ENCODE measurements around the gene CD274.

CD274 gene

DNA sequence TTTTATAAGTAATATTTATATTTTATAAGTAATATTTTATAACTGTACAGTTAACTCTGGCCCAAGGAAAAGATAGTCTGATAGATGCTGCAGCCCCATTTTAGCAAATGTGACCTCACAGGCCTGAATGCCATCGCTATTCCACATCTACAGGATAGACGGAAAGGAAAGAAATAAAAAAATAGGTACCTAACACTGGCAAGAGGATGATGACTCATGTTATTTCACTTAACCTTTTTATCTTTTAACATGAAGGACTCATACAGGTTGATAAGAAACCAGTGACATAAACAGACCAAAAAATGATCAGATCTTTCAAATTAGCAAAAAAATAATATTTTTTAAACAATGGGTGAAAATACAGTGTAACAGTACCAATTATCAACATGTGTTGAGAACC, 2.7 kb downstream of the CD274 start:
- Histone ChIP-seq H3F3A (ENCODE audit: low read depth) (no peaks in the 10 kb centered on the region), H3K9ac (ENCODE audit: low read depth, low read length, poor library complexity, severe bottlenecking) (no peak overlapping the region), H3K9me3 (ENCODE audit: insufficient read depth, low read depth, low read length) (no peaks in the 10 kb centered on the region), H3K79me2 (ENCODE audit: insufficient read depth, low read length) (no peaks in the 10 kb centered on the region), H3K27me3 (ENCODE audit: insufficient read depth, low read length, poor library complexity, severe bottlenecking) (no peaks in the 10 kb centered on the region), H2AFZ (ENCODE audit: low read length) (no peak overlapping the region), H4K20me1 (ENCODE audit: insufficient read depth, low read length, poor library complexity, severe bottlenecking) (no peaks in the 10 kb centered on the region), H3K9me2 (replicated peaks; ENCODE audit: low read depth, low read length) (no peaks in the 10 kb centered on the region), H3K4me3 (ENCODE audit: low read length, poor library complexity, severe bottlenecking) (no peak overlapping the region), H3K4me1 (ENCODE audit: insufficient read depth, low read length, poor library complexity, severe bottlenecking) (peaks cover 20% of the 10 kb centered on the region), H3K4me2 (ENCODE audit: low read depth, low read length, poor library complexity, severe bottlenecking) (no peak overlapping the region), H3K36me3 (ENCODE audit: insufficient read depth, low read length) (no peaks in the 10 kb centered on the region)
- TF ChIP-seq, protein P1, sequence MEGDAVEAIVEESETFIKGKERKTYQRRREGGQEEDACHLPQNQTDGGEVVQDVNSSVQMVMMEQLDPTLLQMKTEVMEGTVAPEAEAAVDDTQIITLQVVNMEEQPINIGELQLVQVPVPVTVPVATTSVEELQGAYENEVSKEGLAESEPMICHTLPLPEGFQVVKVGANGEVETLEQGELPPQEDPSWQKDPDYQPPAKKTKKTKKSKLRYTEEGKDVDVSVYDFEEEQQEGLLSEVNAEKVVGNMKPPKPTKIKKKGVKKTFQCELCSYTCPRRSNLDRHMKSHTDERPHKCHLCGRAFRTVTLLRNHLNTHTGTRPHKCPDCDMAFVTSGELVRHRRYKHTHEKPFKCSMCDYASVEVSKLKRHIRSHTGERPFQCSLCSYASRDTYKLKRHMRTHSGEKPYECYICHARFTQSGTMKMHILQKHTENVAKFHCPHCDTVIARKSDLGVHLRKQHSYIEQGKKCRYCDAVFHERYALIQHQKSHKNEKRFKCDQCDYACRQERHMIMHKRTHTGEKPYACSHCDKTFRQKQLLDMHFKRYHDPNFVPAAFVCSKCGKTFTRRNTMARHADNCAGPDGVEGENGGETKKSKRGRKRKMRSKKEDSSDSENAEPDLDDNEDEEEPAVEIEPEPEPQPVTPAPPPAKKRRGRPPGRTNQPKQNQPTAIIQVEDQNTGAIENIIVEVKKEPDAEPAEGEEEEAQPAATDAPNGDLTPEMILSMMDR (conservative IDR thresholded peaks at IDR 0.05; ENCODE audit: low read length) = no peak
- TF ChIP-seq EZH2phosphoT487 (IDR thresholded peaks at IDR 0.05; ENCODE audit: borderline replicate concordance) = no peak

DNA sequence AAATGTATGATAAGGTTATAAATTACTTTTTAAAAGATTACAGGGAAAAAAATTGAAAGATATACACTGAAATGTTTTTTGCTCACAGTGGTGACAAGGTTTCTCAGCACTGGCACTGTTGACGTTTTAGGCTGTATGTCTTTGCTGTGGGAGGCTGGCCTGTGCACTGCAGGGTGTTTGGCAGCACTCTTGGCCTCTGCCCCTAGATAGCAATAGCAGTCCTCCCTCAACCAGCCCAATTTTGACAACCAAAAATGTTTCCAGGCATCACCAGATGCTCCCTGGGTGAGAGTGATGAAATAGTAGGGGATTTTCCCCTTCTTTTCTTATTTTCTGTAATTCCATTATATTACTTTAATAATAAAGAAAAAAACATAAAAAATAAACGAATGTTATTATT, 3.3 kb downstream of the CD274 start:
- Histone ChIP-seq H3K4me2 (ENCODE audit: low read depth, low read length, poor library complexity, severe bottlenecking) (no peak overlapping the region), H3K79me2 (ENCODE audit: insufficient read depth, low read length) (no peaks in the 10 kb centered on the region), H3K9ac (ENCODE audit: low read depth, low read length, poor library complexity, severe bottlenecking) (no peak overlapping the region)

GRCh38 chr9:5455181-5455580, 4.8 kb downstream of the CD274 start:
- no peak overlapping the region for H3K4me3 ChIP-seq (ENCODE audit: low read length, poor library complexity, severe bottlenecking)
- no peak overlapping the region for H3K4me2 ChIP-seq (ENCODE audit: low read depth, low read length, poor library complexity, severe bottlenecking)
- no peaks in the 10 kb centered on the region for H3K27me3 ChIP-seq (ENCODE audit: insufficient read depth, low read length, poor library complexity, severe bottlenecking)
- H4K20me1 ChIP-seq (ENCODE audit: insufficient read depth, low read length, poor library complexity, severe bottlenecking) = no peaks in the 10 kb centered on the region
- no peaks in the 10 kb centered on the region for H3F3A ChIP-seq (ENCODE audit: low read depth)
- no peaks in the 10 kb centered on the region for H3K79me2 ChIP-seq (ENCODE audit: insufficient read depth, low read length)
- H3K36me3 ChIP-seq (ENCODE audit: insufficient read depth, low read length) = no peaks in the 10 kb centered on the region
- H3K4me1 ChIP-seq (ENCODE audit: insufficient read depth, low read length, poor library complexity, severe bottlenecking) = peaks cover 13% of the 10 kb centered on the region
- H3K9ac ChIP-seq (ENCODE audit: low read depth, low read length, poor library complexity, severe bottlenecking) = no peak overlapping the region
- H3K9me3 ChIP-seq (ENCODE audit: insufficient read depth, low read depth, low read length) = no peaks in the 10 kb centered on the region
- TF ChIP-seq, protein P1 (conservative IDR thresholded peaks at IDR 0.05; ENCODE audit: low read length) = no peak
- TF ChIP-seq EZH2phosphoT487 (IDR thresholded peaks at IDR 0.05; ENCODE audit: borderline replicate concordance) = no peak
- H3K9me2 ChIP-seq (replicated peaks; ENCODE audit: low read depth, low read length) = no peaks in the 10 kb centered on the region
- no peak overlapping the region for H2AFZ ChIP-seq (ENCODE audit: low read length)

More for the DNA sequence above, 3.3 kb downstream of the CD274 start:
- Histone ChIP-seq H3F3A (ENCODE audit: low read depth) (no peaks in the 10 kb centered on the region), H4K20me1 (ENCODE audit: insufficient read depth, low read length, poor library complexity, severe bottlenecking) (no peaks in the 10 kb centered on the region), H3K9me2 (replicated peaks; ENCODE audit: low read depth, low read length) (no peaks in the 10 kb centered on the region), H3K36me3 (ENCODE audit: insufficient read depth, low read length) (no peaks in the 10 kb centered on the region), H2AFZ (ENCODE audit: low read length) (no peak overlapping the region), H3K4me1 (ENCODE audit: insufficient read depth, low read length, poor library complexity, severe bottlenecking) (peaks cover 20% of the 10 kb centered on the region), H3K4me3 (ENCODE audit: low read length, poor library complexity, severe bottlenecking) (no peak overlapping the region), H3K9me3 (ENCODE audit: insufficient read depth, low read depth, low read length) (no peaks in the 10 kb centered on the region), H3K27me3 (ENCODE audit: insufficient read depth, low read length, poor library complexity, severe bottlenecking) (no peaks in the 10 kb centered on the region)
- TF ChIP-seq, protein P1 (conservative IDR thresholded peaks at IDR 0.05; ENCODE audit: low read length) = no peak
- no peak for TF ChIP-seq EZH2phosphoT487 (IDR thresholded peaks at IDR 0.05; ENCODE audit: borderline replicate concordance)
